ENCODE data around the gene TOX3. TPM values are rescaled to one million over a fixed set of nuclear protein-coding genes. Genes with fewer than 3 reads are reported as not detected.

Gene TOX3
- total and polyA plus RNA-seq, 4 donors: 1.3 to 3.5 (median 2.4) TPM

GRCh38 chr16:52518884-52519283 lies 28.1 kb downstream of the TOX3 start:
- TF ChIP-seq RAD21 (IDR thresholded peaks at IDR 0.05) (no peak), TAF1 (conservative IDR thresholded peaks at IDR 0.05) (no peak), FOXA1 (IDR thresholded peaks at IDR 0.05) (no peak)
- WGBS: 92% methylated on average over 5 of the region's 5 CpGs
- no peak for DNase-seq (ENCODE audit: low spot score)
- Histone ChIP-seq H3K9ac (ENCODE audit: low read depth in 1 of 2, low read length in 2 of 2) (no peak overlapping the region), H3K4me1 (ENCODE audit: control insufficient read depth in 4 of 4, insufficient read depth in 4 of 4, low read length in 3 of 4) (no peaks in the 10 kb centered on the region), H3K36me3 (ENCODE audit: control insufficient read depth in 4 of 4, insufficient read depth in 3 of 4, low read depth in 1 of 4, low read length in 3 of 4) (no peaks in the 10 kb centered on the region), H3K27ac (ENCODE audit: low read depth in 1 of 2, low read length in 2 of 2) (no peak overlapping the region), H3K9me3 (ENCODE audit: control insufficient read depth in 4 of 4, low read length in 3 of 4) (no peaks in the 10 kb centered on the region), H3K27me3 (ENCODE audit: control insufficient read depth in 4 of 4, insufficient read depth in 4 of 4, low read length in 3 of 4) (no peaks in the 10 kb centered on the region), H3K4me3 (ENCODE audit: low read depth in 1 of 3, low read length in 3 of 3) (no peak overlapping the region)

- TF ChIP-seq REST (IDR thresholded peaks at IDR 0.05): peak; percentile 98
- TF ChIP-seq YY1 (IDR thresholded peaks at IDR 0.05): no peak
- H3K27me3 ChIP-seq (ENCODE audit: control insufficient read depth in 4 of 4, insufficient read depth in 4 of 4, low read length in 3 of 4): no peaks in the 10 kb centered on the region
- H3K9me3 ChIP-seq (ENCODE audit: control insufficient read depth in 4 of 4, low read length in 3 of 4): no peaks in the 10 kb centered on the region
- H3K9ac ChIP-seq (ENCODE audit: low read depth in 1 of 2, low read length in 2 of 2): no peak overlapping the region
- no peak overlapping the region for H3K27ac ChIP-seq (ENCODE audit: low read depth in 1 of 2, low read length in 2 of 2)
- no peak overlapping the region for H3K4me3 ChIP-seq (ENCODE audit: low read depth in 1 of 3, low read length in 3 of 3)
- no peaks in the 10 kb centered on the region for H3K36me3 ChIP-seq (ENCODE audit: control insufficient read depth in 4 of 4, insufficient read depth in 3 of 4, low read depth in 1 of 4, low read length in 3 of 4)
- DNase-seq (ENCODE audit: low spot score): no peak
- WGBS: 89% methylated on average over 4 of the region's 4 CpGs
- H3K4me1 ChIP-seq (ENCODE audit: control insufficient read depth in 4 of 4, insufficient read depth in 4 of 4, low read length in 3 of 4): no peaks in the 10 kb centered on the region
These were observed 31.8 kb downstream of the TOX3 start for GRCh38 chr16:52515068-52515671.

- 93% methylated on average over 4 of the region's 4 CpGs for WGBS
- TF ChIP-seq YY1 (IDR thresholded peaks at IDR 0.05) (no peak), ZBTB33 (IDR thresholded peaks at IDR 0.05) (no peak), FOXA1 (IDR thresholded peaks at IDR 0.05) (no peak), HNF4G (IDR thresholded peaks at IDR 0.05) (no peak), EGR1 (IDR thresholded peaks at IDR 0.05; ENCODE audit: low read depth in 2 of 2) (no peak), FOXA2 (IDR thresholded peaks at IDR 0.05) (no peak), ATF3 (IDR thresholded peaks at IDR 0.05) (no peak), MAX (IDR thresholded peaks at IDR 0.05) (no peak), NR2F2 (IDR thresholded peaks at IDR 0.05) (no peak), RAD21 (IDR thresholded peaks at IDR 0.05) (no peak), REST (IDR thresholded peaks at IDR 0.05) (no peak), JUND (IDR thresholded peaks at IDR 0.05) (no peak)
- no peak for DNase-seq (ENCODE audit: low spot score)
- Histone ChIP-seq H3K4me3 (ENCODE audit: low read depth in 1 of 3, low read length in 3 of 3) (no peak overlapping the region), H3K27ac (ENCODE audit: low read depth in 1 of 2, low read length in 2 of 2) (no peak overlapping the region), H3K27me3 (ENCODE audit: control insufficient read depth in 4 of 4, insufficient read depth in 4 of 4, low read length in 3 of 4) (no peaks in the 10 kb centered on the region), H3K9me3 (ENCODE audit: control insufficient read depth in 4 of 4, low read length in 3 of 4) (no peaks in the 10 kb centered on the region), H3K36me3 (ENCODE audit: control insufficient read depth in 4 of 4, insufficient read depth in 3 of 4, low read depth in 1 of 4, low read length in 3 of 4) (no peaks in the 10 kb centered on the region), H3K4me1 (ENCODE audit: control insufficient read depth in 4 of 4, insufficient read depth in 4 of 4, low read length in 3 of 4) (no peaks in the 10 kb centered on the region), H3K9ac (ENCODE audit: low read depth in 1 of 2, low read length in 2 of 2) (no peak overlapping the region)
These were observed 34.5 kb downstream of the TOX3 start for GRCh38 chr16:52512297-52512987.

Data from liver (tissue), 9 donors.